T-cell (primary cell): ENCODE results near the gene TMEM219. TPM values are rescaled to one million over a fixed set of nuclear protein-coding genes. Genes with fewer than 3 reads are reported as not detected.
A peak's percentile ranks its signal among the peaks of the same experiment; 100 is the strongest.

ENCODE experiments used
- ATAC-seq, 4 experiments: fragments of 200-7000 bp in 3 of 4; fragments of 150-1000 bp in 1 of 4; cut with Tn5 transposase; replicated peaks in 1 of 4; 1 replicate in 3 of 4; 2 replicates in 1 of 4; pipeline ENCODE4 v1.10.0; 2021; ENCODE audit warnings: moderate library complexity in 3 of 4, mild to moderate bottlenecking in 2 of 4, moderate number of reproducible peaks in 1 of 4
- CTCF ChIA-PET, 2 donors: fragments of 300-600 bp; sonication (Branson Sonifier 250); formaldehyde crosslinking; loops; one replicate each; lab custom pipeline; 2022; ENCODE audit warnings: antibody characterized with exemption in 2 of 2; lab: Charles Lee
- POLR2A ChIA-PET, 2 donors: fragments of 300-600 bp; sonication (Branson Sonifier 250); formaldehyde crosslinking; loops; one replicate each; lab custom pipeline; 2022; ENCODE audit warnings: antibody characterized with exemption in 2 of 2; lab: Charles Lee
- DNase-seq, 35 experiments: peaks; one replicate each; pipeline versions ENCODE4 v3.0.0 to v3.0.0-alpha.2; 2013 to 2023
- H3K27ac ChIP-seq: one replicate; pipeline ENCODE4 v1.5.1; 2013; ENCODE audit warnings: low read length
- H3K27me3 ChIP-seq, 2 experiments: replicated peaks in 1 of 2; 1 replicate in 1 of 2; 2 replicates in 1 of 2; pipeline versions ENCODE4 v1.6.1 to v1.7.0; 2013; ENCODE audit warnings: low read length in 1 of 2, mixed read lengths in 1 of 2; ENCODE audit not compliant: control insufficient read depth in 2 of 2, insufficient read depth in 2 of 2; ENCODE audit errors: extremely low read depth in 1 of 2
- H3K36me3 ChIP-seq, 2 donors: 1 replicate in 1 of 2; 2 replicates in 1 of 2; pipeline versions ENCODE4 v1.6.1 to v1.7.0; 2013; ENCODE audit warnings: low read length in 1 of 2; ENCODE audit not compliant: control insufficient read depth in 2 of 2, insufficient read depth in 1 of 2; ENCODE audit errors: extremely low read depth in 1 of 2
- H3K4me1 ChIP-seq, 2 experiments: 1 replicate in 1 of 2; 2 replicates in 1 of 2; pipeline versions ENCODE4 v1.6.1 to v1.7.0; 2013; ENCODE audit warnings: low read length in 2 of 2, mixed read lengths in 1 of 2; ENCODE audit not compliant: insufficient read depth in 2 of 2, control insufficient read depth in 1 of 2; ENCODE audit errors: extremely low read depth in 1 of 2
- H3K4me3 ChIP-seq, 2 donors: 1 replicate in 1 of 2; 2 replicates in 1 of 2; pipeline versions ENCODE4 v1.5.1 to v1.7.0; 2013; ENCODE audit warnings: mild to moderate bottlenecking in 2 of 2, low read length in 1 of 2, moderate library complexity in 1 of 2; ENCODE audit not compliant: control insufficient read depth in 1 of 2; ENCODE audit errors: extremely low read depth in 1 of 2
- H3K9me3 ChIP-seq: 2 replicates; pipeline ENCODE4 v1.7.0; 2013
- H3K27ac Mint-ChIP-seq, 2 donors: one replicate each; pipeline ENCODE4 v1.8.0; 2020 to 2021; ENCODE audit warnings: mild to moderate bottlenecking in 2 of 2, mixed read lengths in 2 of 2
- H3K27me3 Mint-ChIP-seq, 2 donors: one replicate each; pipeline ENCODE4 v1.8.0; 2021 to 2022; ENCODE audit warnings: mixed read lengths in 2 of 2
- H3K36me3 Mint-ChIP-seq: one replicate; pipeline ENCODE4 v1.8.0; 2021; ENCODE audit warnings: mixed read lengths
- H3K4me1 Mint-ChIP-seq, 3 donors: one replicate each; pipeline ENCODE4 v1.8.0; 2020 to 2022; ENCODE audit warnings: mixed read lengths in 3 of 3, mild to moderate bottlenecking in 1 of 3
- H3K4me3 Mint-ChIP-seq, 3 donors: one replicate each; pipeline ENCODE4 v1.8.0; 2020 to 2022; ENCODE audit warnings: mild to moderate bottlenecking in 3 of 3, mixed read lengths in 3 of 3, moderate library complexity in 3 of 3
- H3K9me3 Mint-ChIP-seq, 3 donors: one replicate each; pipeline ENCODE4 v1.8.0; 2020 to 2022; ENCODE audit warnings: mixed read lengths in 3 of 3
- WGBS: methylation state at CpG from one replicate; pipeline ENCODE4 v1.1.5; 2013; ENCODE audit warnings: missing lambda C conversion rate; ENCODE audit not compliant: insufficient coverage; 5-methylcytosine and 5-hydroxymethylcytosine counted together
- total RNA-seq, 35 experiments: library from RNA in 6 of 35; stranded (reverse) in 6 of 35; fragments of 120-200 nt in 1 of 35; gene quantifications; one replicate each; pipeline versions ENCODE4 v1.2.1 to v1.2.4 and lab custom pipeline; 2013 to 2026

Gene TMEM219
- total RNA-seq, 5 donors from 2014 or later (not counting 1 experiment from before 2014, with no cell fraction given), result 66.7 to 93.9 (median 80.4) TPM

DNA sequence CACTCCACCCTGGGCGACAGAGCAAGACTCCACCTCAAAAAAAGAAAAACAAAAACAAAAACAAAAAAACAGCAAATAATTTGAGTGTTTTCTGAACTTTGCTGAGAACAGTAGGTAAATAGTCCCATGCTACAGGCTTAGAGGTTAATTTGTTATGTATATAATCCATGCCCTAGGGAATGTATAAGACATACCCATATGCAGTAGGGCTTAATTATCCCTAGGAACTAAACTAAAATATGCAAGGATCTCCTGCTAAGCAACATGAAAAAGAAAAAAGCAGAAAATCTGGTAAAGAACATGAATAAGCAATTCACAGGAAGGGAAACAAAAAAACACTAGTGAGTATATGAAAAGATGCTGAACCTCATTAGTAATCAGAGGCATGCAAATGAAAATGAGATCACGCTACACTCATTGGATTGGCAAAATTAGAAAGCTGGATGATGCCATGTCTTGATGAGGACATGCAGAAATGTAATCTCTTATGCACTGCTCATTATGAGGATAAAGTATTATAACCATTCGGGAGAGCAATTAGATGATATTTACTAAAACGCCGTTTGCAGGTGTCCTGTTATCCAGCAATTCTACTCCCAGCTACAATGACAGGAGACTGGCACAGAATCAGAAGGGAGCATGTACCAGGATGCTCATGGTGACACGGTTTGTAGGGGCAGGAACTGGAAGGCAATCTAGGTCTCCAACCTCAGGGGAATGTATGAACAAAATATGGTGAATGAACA lies 41.4 kb upstream of the TMEM219 start:
- no peak overlapping the region for H3K27ac Mint-ChIP-seq
- POLR2A ChIA-PET, result interaction anchor here in 1 of 2 donors (0.6 kb wide), 2 partner anchors 57 to 1079 kb away, joined by 3 to 4 read pairs; partner anchors contain the start of gene CDIPT
- 90% methylated on average over 2 of the region's 6 CpGs for WGBS
- DNase-seq (no peak), ATAC-seq (no peak)
- H3K4me1 ChIP-seq, result peaks cover 10 to 17% of the 10 kb centered on the region in 2 experiments
- H3K9me3 ChIP-seq, result no peaks in the 10 kb centered on the region
- no peaks in the 10 kb centered on the region for H3K27me3 Mint-ChIP-seq
- H3K36me3 ChIP-seq, result peaks cover 7 to 29% of the 10 kb centered on the region in 2 donors
- H3K9me3 Mint-ChIP-seq, result no peaks in the 10 kb centered on the region
- H3K4me1 Mint-ChIP-seq, result peaks cover 32 to 33% (median 32%) of the 10 kb centered on the region in 3 donors
- CTCF ChIA-PET, result no interaction called here
- H3K36me3 Mint-ChIP-seq, result peaks cover 27% of the 10 kb centered on the region
- no peak overlapping the region for H3K27ac ChIP-seq
- no peaks in the 10 kb centered on the region for H3K27me3 ChIP-seq
- H3K4me3 ChIP-seq, result no peak overlapping the region
- no peak overlapping the region for H3K4me3 Mint-ChIP-seq

DNA sequence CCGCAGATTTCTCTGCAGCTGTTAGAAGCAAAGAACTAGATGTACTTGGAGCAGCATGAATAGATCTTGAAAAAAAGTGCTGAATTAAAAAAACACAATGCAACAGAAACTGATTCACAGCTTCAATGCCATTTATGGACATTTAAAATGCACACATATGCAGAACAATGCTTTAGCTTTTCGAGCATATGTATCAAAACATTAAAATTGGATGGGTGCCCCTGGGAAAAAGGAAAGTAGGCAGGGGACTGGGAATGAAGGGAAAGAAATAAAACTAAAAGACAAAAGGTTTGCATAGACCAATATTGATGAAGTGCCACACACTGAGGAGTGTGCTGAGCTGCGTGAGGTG lies 40.9 kb upstream of the TMEM219 start:
- H3K36me3 Mint-ChIP-seq, result peaks cover 22% of the 10 kb centered on the region
- Histone ChIP-seq H3K36me3 (peaks cover 7 to 29% of the 10 kb centered on the region in 2 donors), H3K9me3 (no peaks in the 10 kb centered on the region), H3K4me3 (no peak overlapping the region), H3K4me1 (peaks cover 10 to 18% of the 10 kb centered on the region in 2 experiments), H3K27me3 (no peaks in the 10 kb centered on the region), H3K27ac (no peak overlapping the region)
- DNase-seq (no peak), ATAC-seq (no peak)
- peak overlapping the region in 1 of 2 donors; percentile 29 for H3K27ac Mint-ChIP-seq
- no peaks in the 10 kb centered on the region for H3K9me3 Mint-ChIP-seq
- POLR2A ChIA-PET, result interaction anchor here in 1 of 2 donors (0.6 kb wide), 2 partner anchors 58 to 1079 kb away, joined by 3 to 4 read pairs; partner anchors contain the start of gene CDIPT
- CTCF ChIA-PET, result no interaction called here
- no peak overlapping the region for H3K4me3 Mint-ChIP-seq
- H3K27me3 Mint-ChIP-seq, result no peaks in the 10 kb centered on the region
- 100% methylated on average over 2 of the region's 3 CpGs for WGBS
- peaks cover 33 to 34% (median 34%) of the 10 kb centered on the region in 3 donors for H3K4me1 Mint-ChIP-seq

- no CpG with 5 or more reads among the region's 2 CpGs for WGBS
- H3K27ac Mint-ChIP-seq, result no peak overlapping the region
These were observed 39.6 kb upstream of the TMEM219 start for GRCh38 chr16:29922326-29922725.

DNA sequence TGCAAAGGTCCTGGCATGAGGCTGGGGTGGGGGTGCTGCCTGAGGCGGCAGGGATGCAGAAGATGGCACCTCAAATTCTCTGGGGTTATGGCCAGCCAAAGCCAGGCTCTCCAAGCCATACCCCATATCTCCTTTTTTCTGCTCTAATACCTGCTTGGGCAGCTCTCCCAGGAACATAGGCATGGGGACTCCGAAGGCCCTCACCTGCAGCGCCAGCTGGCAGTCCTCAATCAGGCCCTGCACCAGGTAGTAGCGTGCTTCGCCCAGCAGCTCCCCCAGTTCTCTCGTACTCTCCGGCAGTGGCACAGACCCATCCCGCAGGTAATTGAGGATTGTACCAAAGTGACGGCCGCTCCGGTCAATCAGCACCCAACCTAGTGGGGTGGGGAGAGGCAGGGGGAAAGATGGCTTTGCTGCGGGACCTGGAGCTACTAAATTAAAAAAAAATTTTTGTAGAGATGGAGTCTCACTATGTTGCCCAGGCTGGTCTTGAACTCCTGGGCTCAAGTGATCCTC lies 38.8 kb upstream of the TMEM219 start:
- peaks cover 47 to 52% (median 49%) of the 10 kb centered on the region in 3 donors for H3K4me1 Mint-ChIP-seq

More at GRCh38 chr16:29922326-29922725, 39.6 kb upstream of the TMEM219 start:
- Mint-ChIP-seq H3K36me3 (peaks cover 18% of the 10 kb centered on the region), H3K9me3 (no peaks in the 10 kb centered on the region), H3K27me3 (no peaks in the 10 kb centered on the region), H3K4me3 (peak overlapping the region in 1 of 3 donors; percentile 35), H3K4me1 (peaks cover 45 to 47% (median 46%) of the 10 kb centered on the region in 3 donors)
- Histone ChIP-seq H3K36me3 (peaks cover 7 to 29% of the 10 kb centered on the region in 2 donors), H3K4me3 (no peak overlapping the region), H3K9me3 (no peaks in the 10 kb centered on the region), H3K4me1 (peaks cover 15 to 28% of the 10 kb centered on the region in 2 experiments), H3K27me3 (no peaks in the 10 kb centered on the region), H3K27ac (no peak overlapping the region)
- DNase-seq, result no peak
- no peak for ATAC-seq
- CTCF ChIA-PET, result no interaction called here
- POLR2A ChIA-PET, result interaction anchor here (0.6 to 0.7 kb wide), 2 partner anchors 11 to 156 kb away, joined by 4 to 5 read pairs; no protein-coding TSS in a partner anchor

GRCh38 chr16:29925105-29925756 lies 36.6 kb upstream of the TMEM219 start:
- ATAC-seq (no peak), DNase-seq (peak in 1 of 35 experiments; percentile 17)
- H3K27me3 Mint-ChIP-seq, result no peaks in the 10 kb centered on the region
- peak overlapping the region; percentile 68 to 70 for H3K27ac Mint-ChIP-seq
- Histone ChIP-seq H3K27ac (no peak overlapping the region), H3K4me1 (peaks cover 15 to 28% of the 10 kb centered on the region in 2 experiments), H3K36me3 (peaks cover 4 to 23% of the 10 kb centered on the region in 2 donors), H3K4me3 (peak overlapping the region; percentile 87 to 88), H3K9me3 (no peaks in the 10 kb centered on the region), H3K27me3 (no peaks in the 10 kb centered on the region)
- peaks cover 45 to 54% (median 49%) of the 10 kb centered on the region in 3 donors for H3K4me1 Mint-ChIP-seq
- peaks cover 18% of the 10 kb centered on the region for H3K36me3 Mint-ChIP-seq
- CTCF ChIA-PET, result interaction anchor here in 1 of 2 donors (0.6 to 1.3 kb wide), 4 partner anchors 48 to 734 kb away, joined by 4 to 6 read pairs (median 4); partner anchors contain the start of genes PRR14 and TAOK2
- POLR2A ChIA-PET, result interaction anchor here in 1 of 2 donors (0.5 to 0.6 kb wide), 2 partner anchors 191 to 697 kb away, joined by 4 to 5 read pairs; no protein-coding TSS in a partner anchor
- no peaks in the 10 kb centered on the region for H3K9me3 Mint-ChIP-seq
- peak overlapping the region; percentile 87 to 91 (median 90) for H3K4me3 Mint-ChIP-seq
- WGBS, result 2% methylated on average over 5 of the region's 9 CpGs

More for the DNA sequence above, 38.8 kb upstream of the TMEM219 start:
- Histone ChIP-seq H3K27me3 (no peaks in the 10 kb centered on the region), H3K4me3 (no peak overlapping the region), H3K36me3 (peaks cover 7 to 29% of the 10 kb centered on the region in 2 donors), H3K9me3 (no peaks in the 10 kb centered on the region), H3K27ac (no peak overlapping the region), H3K4me1 (peaks cover 15 to 28% of the 10 kb centered on the region in 2 experiments)
- ChIA-PET CTCF (no interaction called here), POLR2A (interaction anchor here in 1 of 2 donors (0.6 kb wide), 1 partner anchor 776 kb away, joined by 3 read pairs; the partner anchor contains the start of gene SRCAP)
- WGBS, result 99% methylated on average over 12 of the region's 12 CpGs
- Mint-ChIP-seq H3K27me3 (no peaks in the 10 kb centered on the region), H3K4me3 (peak overlapping the region in 1 of 3 donors; percentile 35), H3K36me3 (peaks cover 18% of the 10 kb centered on the region), H3K9me3 (no peaks in the 10 kb centered on the region), H3K27ac (no peak overlapping the region)
- DNase-seq (no peak), ATAC-seq (no peak)
